ENCODE measurements around the gene SULT1E1. TPM values are rescaled to one million over a fixed set of nuclear protein-coding genes. Genes with fewer than 3 reads are reported as not detected.

The SULT1E1 gene
- total and polyA plus RNA-seq, 8 donors, result 0.62 to 52.1 (median 2.0) TPM; not detected in 2

DNA sequence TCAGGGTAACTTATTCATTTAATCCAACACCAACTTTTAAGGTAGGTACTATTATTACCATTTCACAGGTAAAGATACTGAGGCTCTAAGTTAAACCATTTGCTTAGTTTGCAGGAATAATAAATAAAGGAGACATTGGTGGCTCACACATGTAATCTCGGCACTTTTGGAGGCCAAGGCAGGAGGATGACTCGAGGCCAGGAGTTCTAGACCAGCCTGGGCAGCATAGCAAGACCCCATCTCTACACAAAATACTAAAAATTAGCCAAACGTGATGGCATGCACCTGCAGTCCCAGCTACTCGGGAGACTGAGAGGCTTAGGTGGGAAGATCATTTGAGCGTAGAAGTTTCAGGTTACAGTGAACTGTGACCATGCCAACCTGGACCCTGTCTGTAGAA is 37.7 kb downstream of the SULT1E1 start:
- Histone ChIP-seq H3K4me1 (peaks cover 6 to 15% (median 9%) of the 10 kb centered on the region in 4 donors), H3K4me3 (no peak overlapping the region), H3K36me3 (no peaks in the 10 kb centered on the region), H3K27ac (no peak overlapping the region), H3K9me3 (no peaks in the 10 kb centered on the region), H3K27me3 (no peaks in the 10 kb centered on the region)
- 82 to 92% (median 87%) methylated on average over 5 of the region's 5 CpGs for WGBS, 5 donors
- intact Hi-C loops (cut with DNase I; ENCODE audit: low total_unique reads), result no loop called here
- no peak for DNase-seq
- TF ChIP-seq POLR2AphosphoS5 (IDR thresholded peaks at IDR 0.05) (no peak), EP300 (IDR thresholded peaks at IDR 0.05) (no peak), POLR2A (IDR thresholded peaks at IDR 0.05) (no peak)
- TF ChIP-seq, protein P1, sequence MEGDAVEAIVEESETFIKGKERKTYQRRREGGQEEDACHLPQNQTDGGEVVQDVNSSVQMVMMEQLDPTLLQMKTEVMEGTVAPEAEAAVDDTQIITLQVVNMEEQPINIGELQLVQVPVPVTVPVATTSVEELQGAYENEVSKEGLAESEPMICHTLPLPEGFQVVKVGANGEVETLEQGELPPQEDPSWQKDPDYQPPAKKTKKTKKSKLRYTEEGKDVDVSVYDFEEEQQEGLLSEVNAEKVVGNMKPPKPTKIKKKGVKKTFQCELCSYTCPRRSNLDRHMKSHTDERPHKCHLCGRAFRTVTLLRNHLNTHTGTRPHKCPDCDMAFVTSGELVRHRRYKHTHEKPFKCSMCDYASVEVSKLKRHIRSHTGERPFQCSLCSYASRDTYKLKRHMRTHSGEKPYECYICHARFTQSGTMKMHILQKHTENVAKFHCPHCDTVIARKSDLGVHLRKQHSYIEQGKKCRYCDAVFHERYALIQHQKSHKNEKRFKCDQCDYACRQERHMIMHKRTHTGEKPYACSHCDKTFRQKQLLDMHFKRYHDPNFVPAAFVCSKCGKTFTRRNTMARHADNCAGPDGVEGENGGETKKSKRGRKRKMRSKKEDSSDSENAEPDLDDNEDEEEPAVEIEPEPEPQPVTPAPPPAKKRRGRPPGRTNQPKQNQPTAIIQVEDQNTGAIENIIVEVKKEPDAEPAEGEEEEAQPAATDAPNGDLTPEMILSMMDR (IDR thresholded peaks at IDR 0.05), result no peak

DNA sequence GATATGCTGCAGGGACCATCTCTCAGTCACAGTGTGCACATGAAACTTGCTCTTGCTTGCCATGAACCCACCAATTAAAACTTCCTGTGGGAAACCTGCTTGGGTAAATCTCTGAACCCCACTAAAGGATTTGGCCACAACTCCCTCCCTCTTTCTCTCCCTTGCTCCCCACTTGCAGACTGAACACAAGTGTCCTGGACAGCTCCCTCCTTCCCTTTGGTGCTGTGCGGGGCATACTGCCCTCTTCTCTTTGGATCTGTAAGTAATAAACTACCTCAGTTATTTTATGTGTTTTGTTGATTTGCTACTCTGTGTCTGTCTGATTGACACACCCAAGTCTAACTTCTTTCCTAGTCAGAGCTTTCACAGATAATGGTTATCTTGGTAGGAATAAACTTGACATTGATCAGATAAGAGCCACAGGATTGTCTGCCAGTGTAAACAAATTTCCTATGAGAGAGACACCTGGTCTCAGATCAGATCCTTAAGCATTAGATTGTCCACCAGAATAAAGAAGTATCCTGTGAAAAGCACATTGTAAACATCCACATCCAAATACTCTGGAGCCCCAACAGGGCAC is 41.8 kb downstream of the SULT1E1 start:
- WGBS, 5 donors, result 87 to 100% (median 96%) methylated on average over 1 of the region's 1 CpG
- Histone ChIP-seq H3K27ac (no peak overlapping the region), H3K36me3 (no peaks in the 10 kb centered on the region), H3K27me3 (no peaks in the 10 kb centered on the region), H3K4me1 (peaks cover 0 to 6% (median 5%) of the 10 kb centered on the region in 4 donors), H3K4me3 (no peak overlapping the region), H3K9me3 (no peaks in the 10 kb centered on the region)
- intact Hi-C loops (cut with DNase I; ENCODE audit: low total_unique reads), result no loop called here
- TF ChIP-seq POLR2AphosphoS5 (IDR thresholded peaks at IDR 0.05) (no peak), POLR2A (IDR thresholded peaks at IDR 0.05) (no peak), EP300 (IDR thresholded peaks at IDR 0.05) (no peak)
- TF ChIP-seq, protein P1 (IDR thresholded peaks at IDR 0.05), result no peak
- no peak for DNase-seq

DNA sequence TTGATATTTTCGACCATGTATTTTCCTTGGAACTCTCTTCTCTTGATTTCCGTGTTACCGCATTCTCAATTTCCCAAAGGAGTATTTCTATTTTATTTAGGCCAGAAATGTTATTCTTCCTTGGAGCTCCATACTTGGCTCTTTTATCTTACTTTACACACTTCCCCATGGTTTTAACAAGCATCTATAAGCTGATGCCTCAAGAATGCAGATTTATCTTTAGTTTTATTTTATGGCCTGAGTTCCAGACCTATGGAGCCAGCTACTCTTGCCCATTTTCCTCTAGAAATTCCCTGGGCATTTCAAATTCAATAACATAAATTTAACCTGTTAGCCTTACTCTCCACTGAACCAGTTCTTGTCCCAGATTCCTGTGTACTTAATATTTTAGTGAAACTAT is 43.7 kb downstream of the SULT1E1 start:
- H3K27ac ChIP-seq, result no peak overlapping the region
- no peaks in the 10 kb centered on the region for H3K27me3 ChIP-seq
- WGBS, 5 donors, result 79 to 94% (median 89%) methylated on average over 3 of the region's 3 CpGs
- no peaks in the 10 kb centered on the region for H3K36me3 ChIP-seq
- intact Hi-C loops (cut with DNase I; ENCODE audit: low total_unique reads), result no loop called here
- TF ChIP-seq, protein P1 (IDR thresholded peaks at IDR 0.05), result no peak
- TF ChIP-seq EP300 (IDR thresholded peaks at IDR 0.05) (no peak), POLR2A (IDR thresholded peaks at IDR 0.05) (no peak), POLR2AphosphoS5 (IDR thresholded peaks at IDR 0.05) (no peak)
- H3K4me1 ChIP-seq, result no peaks in the 10 kb centered on the region
- H3K9me3 ChIP-seq, result no peaks in the 10 kb centered on the region
- DNase-seq, result peak in 1 of 2 donors; percentile 10
- no peak overlapping the region for H3K4me3 ChIP-seq

DNA sequence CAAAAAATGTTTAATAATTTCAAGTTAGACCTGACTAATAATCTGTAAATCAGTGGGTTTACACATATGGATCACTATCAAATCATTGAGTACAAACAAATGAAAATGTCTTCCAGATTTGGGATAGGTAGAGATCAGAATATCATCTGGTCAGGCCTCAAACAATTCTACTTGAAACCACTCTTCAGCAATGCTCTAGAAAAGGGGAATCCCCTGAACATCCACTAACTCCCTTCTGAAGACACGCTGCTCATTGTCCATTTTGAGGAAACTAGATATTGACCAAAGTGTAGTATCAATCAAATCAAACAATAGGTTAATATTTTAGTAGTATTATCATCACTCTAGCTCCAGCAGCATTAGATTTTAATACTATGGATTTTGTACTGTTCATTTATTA is 46.3 kb downstream of the SULT1E1 start:
- no peaks in the 10 kb centered on the region for H3K4me1 ChIP-seq
- H3K27me3 ChIP-seq, result no peaks in the 10 kb centered on the region
- DNase-seq, result no peak
- intact Hi-C loops (cut with DNase I; ENCODE audit: low total_unique reads), result no loop called here
- H3K9me3 ChIP-seq, result no peaks in the 10 kb centered on the region
- H3K4me3 ChIP-seq, result no peak overlapping the region
- H3K36me3 ChIP-seq, result no peaks in the 10 kb centered on the region
- TF ChIP-seq, protein P1 (IDR thresholded peaks at IDR 0.05), result no peak
- no peak for TF ChIP-seq POLR2A (IDR thresholded peaks at IDR 0.05)
- no peak overlapping the region for H3K27ac ChIP-seq
- 80 to 89% (median 83%) methylated on average over 1 of the region's 1 CpG for WGBS, 5 donors
